HCT116 (cell line): ENCODE data around the gene LYVE1. TPM values are rescaled to one million over a fixed set of nuclear protein-coding genes. Genes with fewer than 3 reads are reported as not detected.

ENCODE experiments used
- ATAC-seq: fragments of 200-7000 bp; cut with Tn5 transposase; 2 replicates; pipeline ENCODE4 v1.9.1; 2020; ENCODE audit warnings: mild to moderate bottlenecking, moderate library complexity
- BruUV-seq: library from RNA; stranded (reverse); fragments of 400-500 nt; replicated peaks from 2 replicates; lab custom pipeline; 2021; lab: Mats Ljungman, UMichigan
- CTCF ChIA-PET: fragments of 300-600 bp; sonication (Branson Sonifier 250); formaldehyde crosslinking; loops from one replicate; lab custom pipeline; 2021; ENCODE audit warnings: antibody characterized with exemption; lab: Charles Lee
- POLR2A ChIA-PET: fragments of 300-600, 350-600 bp; sonication (Branson Sonifier 250); formaldehyde crosslinking; loops from one replicate; lab custom pipeline; 2021; ENCODE audit warnings: antibody characterized with exemption; lab: Charles Lee
- RAD21 ChIA-PET, 2 experiments: fragments of 300-600 bp; sonication (Branson Sonifier 250); formaldehyde crosslinking; loops; one replicate each; lab custom pipeline; 2023; ENCODE audit warnings: low total read pairs in 2 of 2; ENCODE audit not compliant: uncharacterized antibody in 2 of 2, unreplicated experiment in 2 of 2, low non-redundant PET in 1 of 2; lab: Charles Lee
- DNase-seq: peaks from one replicate; pipeline ENCODE4 v3.0.0-alpha.2; 2010; ENCODE audit warnings: low read depth, low spot score
- H2AFZ ChIP-seq: fragments of 200-600 bp; shearing (Covaris generic), sonication (generic); 2 replicates; pipeline ENCODE4 v1.6.1; 2017; ENCODE audit warnings: low read depth, mixed run types, mixed read lengths, antibody characterized with exemption, low read length; ENCODE audit not compliant: poor library complexity, severe bottlenecking
- H3K27ac ChIP-seq: 2 replicates; pipeline ENCODE4 v1.5.1; 2012; ENCODE audit warnings: low read depth, low read length
- H3K27me3 ChIP-seq: fragments of 200-600 bp; sonication (generic); 2 replicates; pipeline ENCODE4 v1.6.1; 2016; ENCODE audit warnings: mixed run types, low read length, mixed read lengths; ENCODE audit not compliant: insufficient read depth
- H3K36me3 ChIP-seq, 2 experiments: fragments of 200-500 bp in 1 of 2; fragments of 200-600 bp in 1 of 2; sonication (Bioruptor generic) in 1 of 2; sonication (generic) in 1 of 2; 2 replicates each; pipeline versions ENCODE4 v1.5.1 to v1.6.1; 2014 to 2016; ENCODE audit warnings: low read length in 2 of 2, inconsistent platforms in 1 of 2, mixed read lengths in 1 of 2, mixed run types in 1 of 2; ENCODE audit not compliant: insufficient read depth in 2 of 2, control insufficient read depth in 1 of 2
- H3K4me1 ChIP-seq, 2 experiments: fragments of 200-600 bp in 1 of 2; sonication (generic) in 1 of 2; 2 replicates each; pipeline versions ENCODE4 v1.5.1 to v1.6.1; 2012 to 2017; ENCODE audit warnings: low read length in 2 of 2, inconsistent platforms in 1 of 2, mild to moderate bottlenecking in 1 of 2, mixed read lengths in 1 of 2, mixed run types in 1 of 2, moderate library complexity in 1 of 2; ENCODE audit not compliant: insufficient read depth in 2 of 2, control insufficient read depth in 1 of 2
- H3K4me2 ChIP-seq: fragments of 200-600 bp; sonication (generic); 2 replicates; pipeline ENCODE4 v1.6.1; 2017; ENCODE audit warnings: mixed run types, low read length, mixed read lengths
- H3K4me3 ChIP-seq, 2 experiments: fragments of 200-600 bp in 1 of 2; sonication (generic) in 1 of 2; replicated peaks in 1 of 2; 2 replicates each; pipeline ENCODE4 v1.5.1; 2011 to 2016; ENCODE audit warnings: low read length in 2 of 2, control low read depth in 1 of 2, low read depth in 1 of 2, mild to moderate bottlenecking in 1 of 2, mixed read lengths in 1 of 2, mixed run types in 1 of 2
- H3K79me2 ChIP-seq: fragments of 200-600 bp; sonication (generic); 2 replicates; pipeline ENCODE4 v1.6.1; 2017; ENCODE audit warnings: mild to moderate bottlenecking, mixed run types, low read length, moderate library complexity, mixed read lengths; ENCODE audit not compliant: insufficient read depth
- H3K9ac ChIP-seq: fragments of 200-600 bp; sonication (generic); 2 replicates; pipeline ENCODE4 v1.6.1; 2016; ENCODE audit warnings: low read length, mixed read lengths
- H3K9me2 ChIP-seq: fragments of 200-600 bp; sonication (generic), shearing (Covaris generic); 2 replicates; pipeline ENCODE4 v1.6.1; 2017; ENCODE audit warnings: mixed run types, mild to moderate bottlenecking, moderate library complexity; ENCODE audit not compliant: insufficient read depth
- H3K9me3 ChIP-seq, 2 experiments: fragments of 200-500 bp in 1 of 2; fragments of 200-600 bp in 1 of 2; sonication (Bioruptor generic) in 1 of 2; sonication (generic) in 1 of 2; 2 replicates each; pipeline ENCODE4 v1.6.1; 2014 to 2017; ENCODE audit warnings: low read length in 2 of 2, mixed read lengths in 2 of 2, inconsistent platforms in 1 of 2, low read depth in 1 of 2, mild to moderate bottlenecking in 1 of 2, mixed run types in 1 of 2, moderate library complexity in 1 of 2; ENCODE audit not compliant: control insufficient read depth in 1 of 2, insufficient read depth in 1 of 2
- H4K20me1 ChIP-seq: fragments of 200-600 bp; sonication (generic), shearing (Covaris generic); 2 replicates; pipeline ENCODE4 v1.6.1; 2017; ENCODE audit warnings: mixed run types, mild to moderate bottlenecking, moderate library complexity; ENCODE audit not compliant: insufficient read depth
- ATF3 ChIP-seq: IDR thresholded peaks from 2 replicates; pipeline ENCODE4 v1.6.1; 2012
- ELF1 ChIP-seq: IDR thresholded peaks from 2 replicates; pipeline ENCODE4 v1.6.1; 2012; ENCODE audit warnings: low read depth, borderline replicate concordance
- EZH2phosphoT487 ChIP-seq: fragments of 200-600 bp; IDR thresholded peaks from 2 replicates; pipeline ENCODE4 v1.6.1; 2018; ENCODE audit warnings: antibody characterized with exemption, borderline replicate concordance
- JUND ChIP-seq: IDR thresholded peaks from 2 replicates; pipeline ENCODE4 v1.6.1; 2012
- MAX ChIP-seq: IDR thresholded peaks from 2 replicates; pipeline ENCODE4 v1.6.1; 2012
- POLR2AphosphoS5 ChIP-seq: IDR thresholded peaks from 2 replicates; pipeline ENCODE4 v1.6.1; 2011; ENCODE audit warnings: mild to moderate bottlenecking, low read depth, low read length, moderate library complexity
- RAD21 ChIP-seq: IDR thresholded peaks from 2 replicates; pipeline ENCODE4 v1.6.1; 2012; ENCODE audit warnings: low read depth, mild to moderate bottlenecking
- SP1 ChIP-seq: IDR thresholded peaks from 2 replicates; pipeline ENCODE4 v1.6.1; 2012; ENCODE audit warnings: low read depth
- ZNF274 ChIP-seq: fragments of 200-500 bp; sonication (Bioruptor generic); IDR thresholded peaks from 2 replicates; pipeline ENCODE4 v1.6.1; 2014; ENCODE audit warnings: mild to moderate bottlenecking, low read depth, low read length, inconsistent platforms
- intact Hi-C: fragments of 100-400 bp; cut with micrococcal nuclease; formaldehyde crosslinking; loops from 2 replicates; pipeline ENCODE4 v1.10.0; 2022
- microRNA counts: library from miRNA; unstranded; fragments of <30 nt; microRNA quantifications from one replicate; lab custom pipeline; 2015
- total RNA-seq: library from RNA; stranded (reverse); gene quantifications from one replicate; pipeline ENCODE4 v1.2.1, GENCODE V29; 2021; ENCODE audit not compliant: unreplicated experiment

Gene LYVE1
- total RNA-seq, 1 experiment from 2014 or later = 0.34 TPM

GRCh38 chr11:10514202-10514601, 54.3 kb downstream of the LYVE1 start (continued):
- no peak for TF ChIP-seq ATF3
- TF ChIP-seq JUND = no peak
- no peak for TF ChIP-seq ZNF274
- no peak for TF ChIP-seq ELF1
- no peak for TF ChIP-seq MAX
- TF ChIP-seq EZH2phosphoT487 = no peak

- POLR2A ChIA-PET = interaction anchor here (1.4 kb wide), 1 partner anchor 29 kb away, joined by 3 read pairs; the partner anchor contains the start of gene RNF141
- H3K4me2 ChIP-seq = no peak overlapping the region
- no TSS peak for BruUV-seq
- peaks cover 0 to 20% of the 10 kb centered on the region in 2 experiments; a peak in 2 of 4 replicates for H3K36me3 ChIP-seq
- DNase-seq = no peak
- no peaks in the 10 kb centered on the region for H3K27me3 ChIP-seq
- no peaks in the 10 kb centered on the region for H4K20me1 ChIP-seq
- no peak overlapping the region; the same call in 1 of the 2 replicates for H3K27ac ChIP-seq
- intact Hi-C loops = no loop called here
- H3K4me1 ChIP-seq = peaks cover 23 to 30% of the 10 kb centered on the region in 2 experiments
- CTCF ChIA-PET = interaction anchor here (0.8 kb wide), 1 partner anchor 143 kb away, joined by 3 read pairs; no protein-coding TSS in a partner anchor
- no peaks in the 10 kb centered on the region for H3K9me2 ChIP-seq
- no peak for ATAC-seq
- H3K9me3 ChIP-seq = no peaks in the 10 kb centered on the region
- H3K4me3 ChIP-seq = no peak overlapping the region
- H2AFZ ChIP-seq = no peak overlapping the region
- TF ChIP-seq MAX (no peak), JUND (no peak), RAD21 (peak; percentile 15; the same call in 1 of the 2 replicates), ELF1 (no peak), POLR2AphosphoS5 (peak; percentile 28; the same call in 1 of the 2 replicates), SP1 (0 out of 2 replicates have a peak, but pooled peaks have one; percentile 8)
- no peak overlapping the region; the same call in 1 of the 2 replicates for H3K9ac ChIP-seq
- RAD21 ChIA-PET = no interaction called here
- H3K79me2 ChIP-seq = peaks cover 24% of the 10 kb centered on the region
These were observed 57.3 kb downstream of the LYVE1 start for GRCh38 chr11:10511181-10511621.

MicroRNA genes within 50 kb of the gene (microRNA counts, 767-probe panel; counts per million panel counts)
- not detected for microRNA hsa-miR-4485 (lab: Ali Mortazavi, UCI)

Other genes with a start within 250 kb of the LYVE1 start
- 25.9 TPM for gene AMPD3, start 113.4 kb downstream of the LYVE1 start, total RNA-seq
- gene RNF141, start 27.5 kb downstream of the LYVE1 start, total RNA-seq = 133 TPM
- 3.7 TPM for gene IRAG1, start 125.1 kb upstream of the LYVE1 start, total RNA-seq
- 68.4 TPM for gene CTR9, start 182.6 kb upstream of the LYVE1 start, total RNA-seq
- 888 TPM for gene EIF4G2, start 240.3 kb upstream of the LYVE1 start, total RNA-seq